IMR-90 (cell line): Measurements from ENCODE around the gene GJB4. TPM values are rescaled to one million over a fixed set of nuclear protein-coding genes. Genes with fewer than 3 reads are reported as not detected.

Experiments used
- ATAC-seq: fragments of 200-7000 bp; cut with Tn5 transposase; 2 replicates; pipeline ENCODE4 v1.9.1; 2020; ENCODE audit warnings: low read depth, mild to moderate bottlenecking, moderate library complexity
- BruUV-seq: library from RNA; stranded (reverse); fragments of 400-500 nt; replicated peaks from 2 replicates; lab custom pipeline; 2021; lab: Mats Ljungman, UMichigan
- CTCF ChIA-PET: fragments of 300-600 bp; formaldehyde crosslinking; extraction: SDS; loops from one replicate; lab custom pipeline; 2021; ENCODE audit warnings: antibody characterized with exemption; lab: Yijun Ruan, JAX
- POLR2A ChIA-PET: fragments of 300-600 bp; sonication (Branson Sonifier 250); formaldehyde crosslinking; loops from one replicate; lab custom pipeline; 2022; ENCODE audit warnings: antibody characterized with exemption; ENCODE audit not compliant: unreplicated experiment; lab: Charles Lee
- DNase-seq: peaks from one replicate; pipeline ENCODE4 v3.0.0; 2013
- H2AFZ ChIP-seq: replicated peaks from 2 replicates; pipeline ENCODE3; 2013; ENCODE audit warnings: low read length, mild to moderate bottlenecking; ENCODE audit not compliant: poor library complexity
- H2AK5ac ChIP-seq: 2 replicates; pipeline ENCODE4 v1.6.1; 2013; ENCODE audit warnings: low read depth, low read length, inconsistent platforms
- H2AK9ac ChIP-seq: replicated peaks from 2 replicates; pipeline ENCODE3; 2013; ENCODE audit warnings: mild to moderate bottlenecking, low read depth, low read length, moderate library complexity; ENCODE audit not compliant: poor library complexity
- H2BK120ac ChIP-seq: 2 replicates; pipeline ENCODE4 v1.6.1; 2013; ENCODE audit warnings: low read depth, low read length, inconsistent platforms
- H2BK15ac ChIP-seq: 3 replicates; pipeline ENCODE4 v1.6.1; 2013; ENCODE audit warnings: low read depth, low read length, inconsistent platforms
- H2BK20ac ChIP-seq: 2 replicates; pipeline ENCODE4 v1.6.1; 2013; ENCODE audit warnings: low read depth, mild to moderate bottlenecking, inconsistent platforms, low read length, moderate library complexity
- H2BK5ac ChIP-seq: 2 replicates; pipeline ENCODE4 v1.6.1; 2013; ENCODE audit warnings: mild to moderate bottlenecking, low read depth, low read length, inconsistent platforms; ENCODE audit not compliant: poor library complexity, severe bottlenecking
- H3K14ac ChIP-seq: replicated peaks from 2 replicates; pipeline ENCODE4 v1.6.1; 2013; ENCODE audit warnings: low read depth, low read length, inconsistent platforms
- H3K18ac ChIP-seq: 2 replicates; pipeline ENCODE4 v1.6.1; 2013; ENCODE audit warnings: low read depth, low read length, control low read depth
- H3K23ac ChIP-seq: 2 replicates; pipeline ENCODE4 v1.6.1; 2013; ENCODE audit warnings: low read depth, low read length, inconsistent platforms
- H3K27ac ChIP-seq: 2 replicates; pipeline ENCODE4 v1.5.1; 2013; ENCODE audit warnings: mild to moderate bottlenecking, control low read depth, low read length; ENCODE audit not compliant: insufficient read depth
- H3K27me3 ChIP-seq: 2 replicates; pipeline ENCODE4 v1.6.1; 2013; ENCODE audit warnings: low read length; ENCODE audit not compliant: control insufficient read depth, insufficient read depth
- H3K36me3 ChIP-seq: 2 replicates; pipeline ENCODE4 v1.6.1; 2013; ENCODE audit warnings: low read length, mixed read lengths; ENCODE audit not compliant: control insufficient read depth, insufficient read depth
- H3K4ac ChIP-seq: 2 replicates; pipeline ENCODE4 v1.6.1; 2013; ENCODE audit warnings: low read depth, low read length, inconsistent platforms
- H3K4me1 ChIP-seq: 2 replicates; pipeline ENCODE4 v1.6.1; 2013; ENCODE audit warnings: low read length, mixed read lengths; ENCODE audit not compliant: control insufficient read depth, insufficient read depth
- H3K4me2 ChIP-seq: 2 replicates; pipeline ENCODE4 v1.6.1; 2013; ENCODE audit warnings: low read depth, mild to moderate bottlenecking, control low read depth, low read length, moderate library complexity
- H3K4me3 ChIP-seq: 2 replicates; pipeline ENCODE4 v1.5.1; 2013; ENCODE audit warnings: low read depth, mild to moderate bottlenecking, control low read depth, low read length, moderate library complexity; ENCODE audit not compliant: insufficient read depth
- H3K56ac ChIP-seq: 2 replicates; pipeline ENCODE4 v1.6.1; 2013; ENCODE audit warnings: low read length, inconsistent platforms; ENCODE audit not compliant: insufficient read depth; ENCODE audit errors: extremely low read depth
- H3K79me1 ChIP-seq, 2 experiments: 2 replicates each; pipeline ENCODE4 v1.6.1; 2013; ENCODE audit warnings: low read length in 2 of 2, inconsistent platforms in 1 of 2, low read depth in 1 of 2
- H3K9ac ChIP-seq: 2 replicates; pipeline ENCODE4 v1.6.1; 2013; ENCODE audit warnings: low read depth, low read length, control low read depth
- H3K9me1 ChIP-seq: 2 replicates; pipeline ENCODE4 v1.6.1; 2013; ENCODE audit warnings: low read length, inconsistent platforms; ENCODE audit not compliant: insufficient read depth
- H3K9me3 ChIP-seq: 2 replicates; pipeline ENCODE4 v1.6.1; 2013; ENCODE audit warnings: low read length; ENCODE audit not compliant: control insufficient read depth, insufficient read depth
- H4K20me1 ChIP-seq: 2 replicates; pipeline ENCODE4 v1.6.1; 2013; ENCODE audit warnings: low read length, inconsistent platforms; ENCODE audit not compliant: insufficient read depth
- H4K5ac ChIP-seq: 2 replicates; pipeline ENCODE4 v1.6.1; 2013; ENCODE audit warnings: mild to moderate bottlenecking, low read depth, low read length, control low read depth
- H4K8ac ChIP-seq, 2 experiments: 2 replicates each; pipeline ENCODE4 v1.6.1; 2013; ENCODE audit warnings: low read depth in 2 of 2, low read length in 2 of 2, control low read depth in 1 of 2, inconsistent platforms in 1 of 2
- H4K91ac ChIP-seq: 2 replicates; pipeline ENCODE4 v1.6.1; 2013; ENCODE audit warnings: low read depth, low read length, inconsistent platforms; ENCODE audit not compliant: insufficient read depth
- BHLHE40 ChIP-seq: fragments of 150-350 bp; IDR thresholded peaks from 2 replicates; pipeline ENCODE4 v1.6.1; 2016; ENCODE audit warnings: mild to moderate bottlenecking, low read depth, low read length
- CHD1 ChIP-seq: IDR thresholded peaks from 2 replicates; pipeline ENCODE4 v1.6.1; 2012; ENCODE audit warnings: low read depth, low read length, improper control_type of control experiment
- CTCF ChIP-seq: conservative IDR thresholded peaks from 2 replicates; pipeline ENCODE4 v1.5.1; 2012; ENCODE audit warnings: mild to moderate bottlenecking, low read depth, low read length, improper control_type of control experiment
- FOS ChIP-seq: fragments of 150-350 bp; IDR thresholded peaks from 2 replicates; pipeline ENCODE4 v1.6.1; 2016; ENCODE audit warnings: low read depth, low read length
- MAFK ChIP-seq: IDR thresholded peaks from 2 replicates; pipeline ENCODE4 v1.6.1; 2012; ENCODE audit warnings: low read depth, low read length, improper control_type of control experiment
- MAZ ChIP-seq: IDR thresholded peaks from 2 replicates; pipeline ENCODE4 v1.6.1; 2012; ENCODE audit warnings: low read depth, mild to moderate bottlenecking, low read length, improper control_type of control experiment, moderate library complexity, borderline replicate concordance
- MXI1 ChIP-seq: IDR thresholded peaks from 2 replicates; pipeline ENCODE4 v1.6.1; 2012; ENCODE audit warnings: low read depth, mild to moderate bottlenecking, low read length, moderate library complexity, borderline replicate concordance
- NFE2L2 ChIP-seq: fragments of 150-350 bp; IDR thresholded peaks from 2 replicates; pipeline ENCODE4 v1.6.1; 2016; ENCODE audit warnings: low read depth, mild to moderate bottlenecking, low read length
- POLR2A ChIP-seq: IDR thresholded peaks from 2 replicates; pipeline ENCODE4 v1.6.1; 2012; ENCODE audit warnings: mild to moderate bottlenecking, low read depth, low read length
- RAD21 ChIP-seq: IDR thresholded peaks from 2 replicates; pipeline ENCODE4 v1.6.1; 2012; ENCODE audit warnings: low read length, improper control_type of control experiment
- RCOR1 ChIP-seq: IDR thresholded peaks from 2 replicates; pipeline ENCODE4 v1.6.1; 2012; ENCODE audit warnings: mild to moderate bottlenecking, low read length, improper control_type of control experiment; ENCODE audit not compliant: insufficient replicate concordance
- RFX5 ChIP-seq: IDR thresholded peaks from 2 replicates; pipeline ENCODE4 v1.8.0; 2012; ENCODE audit warnings: low read depth, mild to moderate bottlenecking, low read length, moderate library complexity
- SMC3 ChIP-seq: fragments of 150-350 bp; IDR thresholded peaks from 2 replicates; pipeline ENCODE4 v1.6.1; 2016; ENCODE audit warnings: low read depth, mild to moderate bottlenecking, antibody characterized with exemption, low read length, moderate library complexity
- USF2 ChIP-seq: fragments of 150-350 bp; IDR thresholded peaks from 2 replicates; pipeline ENCODE4 v1.6.1; 2017; ENCODE audit warnings: mild to moderate bottlenecking, antibody characterized with exemption, low read length, low read depth
- WGBS, 2 experiments: methylation state at CpG; one replicate each; pipeline versions ENCODE4 v1.1.5 to v1.1.7; 2013; ENCODE audit warnings: missing lambda C conversion rate in 2 of 2; ENCODE audit not compliant: insufficient read length in 1 of 2; ENCODE audit errors: extremely low coverage in 2 of 2; 5-methylcytosine and 5-hydroxymethylcytosine counted together
- dilution Hi-C: fragments of 300-500 bp; cut with HindIII; formaldehyde crosslinking; loops from one replicate; pipeline ENCODE4 v1.14.3; 2018; ENCODE audit warnings: low sequenced_read_pairs; ENCODE audit not compliant: unreplicated experiment
- in situ Hi-C: fragments of 300-500 bp; cut with MboI; formaldehyde crosslinking; loops from 3 replicates; pipeline ENCODE4 v1.14.3; 2019; ENCODE audit warnings: low sequenced_read_pairs, inconsistent platforms, mixed read lengths
- intact Hi-C: fragments of 100-400 bp; cut with micrococcal nuclease; formaldehyde crosslinking; loops from 2 replicates; pipeline ENCODE4 v1.10.0; 2022
- polyA plus RNA-seq, 3 experiments: library from polyadenylated mRNA; depleted of rRNA; stranded (reverse); fragments of >200 nt; gene quantifications; 2 replicates each; pipeline ENCODE4 v1.2.3, GENCODE V29; 2012; ENCODE audit warnings: low replicate concordance in 1 of 3
- total RNA-seq: library from RNA; depleted of rRNA; stranded (reverse); fragments of >200 nt; gene quantifications from 2 replicates; pipeline ENCODE4 v1.2.3, GENCODE V29; 2012

Gene GJB4
- total and polyA plus RNA-seq, 2 of the 4 experiments (the other 2 are of a cell fraction), result not detected

- Histone ChIP-seq H3K4ac (no peak overlapping the region), H4K91ac (no peak overlapping the region)
Observed at GRCh38 chr1:34740161-34740868, 19.2 kb upstream of the GJB4 start.

More at GRCh38 chr1:34740161-34740868, 19.2 kb upstream of the GJB4 start:
- Histone ChIP-seq H3K56ac (no peak overlapping the region), H2AK5ac (no peak overlapping the region), H3K79me1 (no peaks in the 10 kb centered on the region), H2BK5ac (no peak overlapping the region), H2BK15ac (no peak overlapping the region), H4K8ac (no peak overlapping the region), H2BK20ac (no peak overlapping the region), H2AFZ (no peak overlapping the region), H3K27ac (no peak overlapping the region), H3K9me3 (no peaks in the 10 kb centered on the region), H4K20me1 (no peaks in the 10 kb centered on the region), H3K36me3 (no peaks in the 10 kb centered on the region), H3K4me3 (no peak overlapping the region), H3K4me2 (no peak overlapping the region), H3K27me3 (peaks cover 3% of the 10 kb centered on the region; the same call in 1 of the 2 replicates), H3K14ac (no peak overlapping the region), H2BK120ac (no peak overlapping the region), H3K18ac (no peak overlapping the region), H3K9me1 (no peaks in the 10 kb centered on the region), H3K4me1 (no peaks in the 10 kb centered on the region), H3K23ac (no peak overlapping the region), H3K9ac (no peak overlapping the region), H4K5ac (no peak overlapping the region), H2AK9ac (no peak overlapping the region)
- no peak for TF ChIP-seq MXI1
- no peak for TF ChIP-seq CTCF
- TF ChIP-seq MAFK, result no peak
- no peak for TF ChIP-seq SMC3
- TF ChIP-seq FOS, result no peak
- TF ChIP-seq BHLHE40, result no peak
- TF ChIP-seq POLR2A, result no peak
- TF ChIP-seq USF2, result no peak
- TF ChIP-seq RAD21, result no peak
- TF ChIP-seq RFX5, result no peak
- TF ChIP-seq CHD1, result no peak
- no peak for TF ChIP-seq RCOR1
- TF ChIP-seq MAZ, result no peak
- TF ChIP-seq NFE2L2, result no peak
- in situ Hi-C loops, result loop anchor here (10.0 kb wide), 1 partner anchor 1106 kb away; no protein-coding TSS in a partner anchor
- ChIA-PET CTCF (interaction anchor here (1.1 kb wide), 1 partner anchor 181 kb away, joined by 3 read pairs; no protein-coding TSS in a partner anchor), POLR2A (no interaction called here)
- DNase-seq (no peak), ATAC-seq (no peak)
- WGBS, 2 experiments, result 13% methylated on average over 9 of the region's 18 CpGs; no CpG with 5 or more reads in 1 of the 2 experiments
- dilution Hi-C loops, result no loop called here
- BruUV-seq, result no TSS peak
- intact Hi-C loops, result no loop called here
